Trophoblast cell (in vitro differentiated cells and primary cell): ENCODE results near the gene HERC5.
"Not testable (repeated sequence)": the region's sequence is repeated elsewhere in the genome, so short reads cannot be mapped to it uniquely, and the experiment has no call there.

Experiments
- DNase-seq, 2 donors: peaks; one replicate each; pipeline ENCODE4 v3.0.0-alpha.2; 2016
- H2AFZ ChIP-seq: 2 replicates; pipeline ENCODE4 v1.6.1; 2013; ENCODE audit warnings: low read length, moderate library complexity, mild to moderate bottlenecking; ENCODE audit not compliant: insufficient read depth, poor library complexity
- H2AK5ac ChIP-seq: 2 replicates; pipeline ENCODE4 v1.6.1; 2013; ENCODE audit warnings: mild to moderate bottlenecking, low read length
- H2BK120ac ChIP-seq: 2 replicates; pipeline ENCODE4 v1.6.1; 2013; ENCODE audit warnings: low read length, mild to moderate bottlenecking, moderate library complexity; ENCODE audit not compliant: insufficient read depth, poor library complexity
- H2BK12ac ChIP-seq: 2 replicates; pipeline ENCODE4 v1.6.1; 2013; ENCODE audit warnings: mild to moderate bottlenecking, low read length, moderate library complexity
- H2BK5ac ChIP-seq: 2 replicates; pipeline ENCODE4 v1.6.1; 2013; ENCODE audit warnings: low read length, low read depth, moderate library complexity, mild to moderate bottlenecking; ENCODE audit not compliant: poor library complexity
- H3K14ac ChIP-seq: 2 replicates; pipeline ENCODE4 v1.6.1; 2013; ENCODE audit warnings: mild to moderate bottlenecking, low read length
- H3K18ac ChIP-seq: 2 replicates; pipeline ENCODE4 v1.6.1; 2013; ENCODE audit warnings: mild to moderate bottlenecking, low read length
- H3K23ac ChIP-seq: 2 replicates; pipeline ENCODE4 v1.6.1; 2013; ENCODE audit warnings: low read length
- H3K27ac ChIP-seq: 2 replicates; pipeline ENCODE4 v1.5.1; 2013; ENCODE audit warnings: low read depth, mild to moderate bottlenecking, inconsistent platforms, low read length, moderate library complexity
- H3K27me3 ChIP-seq: 2 replicates; pipeline ENCODE4 v1.6.1; 2013; ENCODE audit warnings: inconsistent platforms, mild to moderate bottlenecking, low read length, moderate library complexity; ENCODE audit not compliant: insufficient read depth
- H3K36me3 ChIP-seq, 2 experiments: 1 replicate in 1 of 2; 2 replicates in 1 of 2; pipeline ENCODE4 v1.6.1; 2013; ENCODE audit warnings: low read length in 2 of 2, mild to moderate bottlenecking in 2 of 2, moderate library complexity in 1 of 2; ENCODE audit not compliant: insufficient read depth in 2 of 2, control insufficient read depth in 1 of 2
- H3K4ac ChIP-seq: 2 replicates; pipeline ENCODE4 v1.6.1; 2013; ENCODE audit warnings: low read depth, mild to moderate bottlenecking, low read length, moderate library complexity
- H3K4me1 ChIP-seq, 2 experiments: 1 replicate in 1 of 2; 2 replicates in 1 of 2; pipeline ENCODE4 v1.6.1; 2013; ENCODE audit warnings: low read length in 2 of 2, mild to moderate bottlenecking in 2 of 2, moderate library complexity in 1 of 2; ENCODE audit not compliant: insufficient read depth in 2 of 2, control insufficient read depth in 1 of 2
- H3K4me2 ChIP-seq: 2 replicates; pipeline ENCODE4 v1.6.1; 2013; ENCODE audit warnings: inconsistent platforms, mild to moderate bottlenecking, low read length, moderate library complexity
- H3K4me3 ChIP-seq: 2 replicates; pipeline ENCODE4 v1.5.1; 2013; ENCODE audit warnings: mild to moderate bottlenecking, low read depth, low read length, inconsistent platforms
- H3K79me1 ChIP-seq: one replicate; pipeline ENCODE4 v1.6.1; 2013; ENCODE audit warnings: low read length
- H3K79me2 ChIP-seq: 2 replicates; pipeline ENCODE4 v1.6.1; 2013; ENCODE audit warnings: low read length, mild to moderate bottlenecking; ENCODE audit not compliant: control insufficient read depth, insufficient read depth, poor library complexity
- H3K9ac ChIP-seq: 2 replicates; pipeline ENCODE4 v1.6.1; 2013; ENCODE audit warnings: mild to moderate bottlenecking, low read length
- H3K9me3 ChIP-seq: 2 replicates; pipeline ENCODE4 v1.6.1; 2013; ENCODE audit warnings: low read depth, mild to moderate bottlenecking, control low read depth, inconsistent platforms, low read length; ENCODE audit not compliant: insufficient read depth
- H4K12ac ChIP-seq: 2 replicates; pipeline ENCODE4 v1.6.1; 2013; ENCODE audit warnings: low read depth, mild to moderate bottlenecking, low read length, moderate library complexity
- H4K8ac ChIP-seq: 2 replicates; pipeline ENCODE4 v1.6.1; 2013; ENCODE audit warnings: low read depth, mild to moderate bottlenecking, low read length, moderate library complexity
- H4K91ac ChIP-seq: one replicate; pipeline ENCODE4 v1.6.1; 2013; ENCODE audit warnings: low read depth, mild to moderate bottlenecking, low read length, moderate library complexity
- WGBS: extraction: QIAGEN DNeasy Blood & Tissue Kit; methylation state at CpG from one replicate; pipeline ENCODE4 v1.1.7; 2013; ENCODE audit warnings: missing lambda C conversion rate; ENCODE audit not compliant: insufficient read length, insufficient coverage; ENCODE audit errors: extremely low coverage; 5-methylcytosine and 5-hydroxymethylcytosine counted together

HERC5 gene

GRCh38 chr4:88446124-88446523, 10.8 kb upstream of the HERC5 start:
- no peak overlapping the region for H2AFZ ChIP-seq
- no CpG with 5 or more reads among the region's 3 CpGs for WGBS
- no peaks in the 10 kb centered on the region for H3K79me1 ChIP-seq

GRCh38 chr4:88447371-88448095, 9.4 kb upstream of the HERC5 start:
- Histone ChIP-seq H3K23ac (no peak overlapping the region), H3K14ac (no peak overlapping the region), H3K4me3 (no peak overlapping the region), H2AK5ac (no peak overlapping the region), H3K4me2 (no peak overlapping the region), H3K4me1 (peaks cover 0 to 5% of the 10 kb centered on the region in 2 experiments), H3K27me3 (no peaks in the 10 kb centered on the region), H3K79me2 (no peaks in the 10 kb centered on the region), H2AFZ (no peak overlapping the region), H3K4ac (no peak overlapping the region), H4K8ac (no peak overlapping the region), H2BK120ac (no peak overlapping the region), H3K9me3 (no peaks in the 10 kb centered on the region), H3K36me3 (peaks cover 0 to under 1% of the 10 kb centered on the region in 2 experiments), H2BK5ac (no peak overlapping the region), H4K91ac (no peak overlapping the region), H3K18ac (no peak overlapping the region), H3K79me1 (no peaks in the 10 kb centered on the region), H2BK12ac (no peak overlapping the region), H3K27ac (no peak overlapping the region), H4K12ac (no peak overlapping the region), H3K9ac (no peak overlapping the region)
- WGBS = no CpG with 5 or more reads among the region's 5 CpGs
- peak in 1 of 2 donors; percentile 3 for DNase-seq

More at GRCh38 chr4:88446124-88446523, 10.8 kb upstream of the HERC5 start:
- no peak for DNase-seq
- Histone ChIP-seq H4K91ac (no peak overlapping the region), H3K27ac (no peak overlapping the region), H3K23ac (no peak overlapping the region), H3K27me3 (no peaks in the 10 kb centered on the region), H3K14ac (no peak overlapping the region), H3K79me2 (no peaks in the 10 kb centered on the region), H3K9me3 (no peaks in the 10 kb centered on the region), H4K12ac (no peak overlapping the region), H2BK120ac (no peak overlapping the region), H3K36me3 (peaks cover 0 to 2% of the 10 kb centered on the region in 2 experiments), H4K8ac (no peak overlapping the region), H2AK5ac (no peak overlapping the region), H3K4me1 (peaks cover 0 to 5% of the 10 kb centered on the region in 2 experiments), H3K18ac (no peak overlapping the region), H3K9ac (no peak overlapping the region), H3K4ac (no peak overlapping the region), H3K4me3 (no peak overlapping the region), H2BK5ac (no peak overlapping the region), H2BK12ac (no peak overlapping the region), H3K4me2 (no peak overlapping the region)

GRCh38 chr4:88448211-88448765, 8.6 kb upstream of the HERC5 start:
- H4K12ac ChIP-seq, H3K36me3 ChIP-seq, H3K9me3 ChIP-seq, H3K4me1 ChIP-seq, H3K27me3 ChIP-seq, H4K8ac ChIP-seq, H2AFZ ChIP-seq, H3K9ac ChIP-seq, H3K79me2 ChIP-seq, H4K91ac ChIP-seq, H3K79me1 ChIP-seq, H3K4ac ChIP-seq, H2BK5ac ChIP-seq, H3K23ac ChIP-seq, H3K4me3 ChIP-seq, H2BK12ac ChIP-seq, H3K18ac ChIP-seq, H3K27ac ChIP-seq, H2AK5ac ChIP-seq, H3K14ac ChIP-seq, H2BK120ac ChIP-seq, H3K4me2 ChIP-seq: not testable (repeated sequence)
- DNase-seq = peak; percentile 83 to 94
- no CpG with 5 or more reads among the region's 7 CpGs for WGBS

GRCh38 chr4:88448889-88449288, 8.0 kb upstream of the HERC5 start:
- Histone ChIP-seq H3K4me2 (no peak overlapping the region), H3K79me1 (no peaks in the 10 kb centered on the region), H3K36me3 (no peaks in the 10 kb centered on the region), H3K23ac (no peak overlapping the region), H4K91ac (no peak overlapping the region), H3K4me3 (no peak overlapping the region), H3K9me3 (peaks cover 1% of the 10 kb centered on the region), H2AFZ (no peak overlapping the region), H3K27ac (no peak overlapping the region), H3K27me3 (no peaks in the 10 kb centered on the region), H4K12ac (no peak overlapping the region), H3K14ac (no peak overlapping the region), H2AK5ac (no peak overlapping the region), H3K18ac (no peak overlapping the region), H3K4me1 (peaks cover 0 to 5% of the 10 kb centered on the region in 2 experiments), H4K8ac (no peak overlapping the region), H3K79me2 (no peaks in the 10 kb centered on the region), H2BK12ac (no peak overlapping the region), H3K4ac (no peak overlapping the region), H2BK5ac (no peak overlapping the region), H2BK120ac (no peak overlapping the region), H3K9ac (no peak overlapping the region)
- DNase-seq = peak in 1 of 2 donors; percentile 67
